ENCODE data around the gene NUCB1.

NUCB1 gene

GRCh38 chr19:48935864-48936263, 35.8 kb downstream of the NUCB1 start:
- no peak for DNase-seq (ENCODE audit: low read depth)

GRCh38 chr19:48938256-48938655, 38.1 kb downstream of the NUCB1 start:
- no peak for DNase-seq (ENCODE audit: low read depth)

DNA sequence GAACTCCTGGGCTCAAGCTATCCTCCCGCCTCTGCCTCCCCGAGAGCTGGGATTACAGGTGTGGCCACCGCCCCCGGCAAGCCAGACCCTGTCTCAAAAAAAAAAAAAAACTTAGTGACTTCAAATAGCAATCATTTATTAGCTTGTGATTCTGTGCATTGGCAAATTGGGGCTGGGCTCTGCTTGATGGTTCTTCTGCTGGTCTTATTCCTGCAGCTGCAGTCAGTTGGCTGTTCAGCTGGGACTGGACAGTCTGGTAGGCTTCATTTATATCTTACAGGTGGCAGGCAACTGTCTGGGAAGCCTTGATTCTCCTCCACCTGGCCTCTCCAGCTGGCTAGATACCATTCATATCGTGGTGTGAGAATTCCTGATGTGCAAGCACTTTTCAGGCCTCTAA, 40.8 kb downstream of the NUCB1 start:
- no peak for DNase-seq (ENCODE audit: low read depth)

DNA sequence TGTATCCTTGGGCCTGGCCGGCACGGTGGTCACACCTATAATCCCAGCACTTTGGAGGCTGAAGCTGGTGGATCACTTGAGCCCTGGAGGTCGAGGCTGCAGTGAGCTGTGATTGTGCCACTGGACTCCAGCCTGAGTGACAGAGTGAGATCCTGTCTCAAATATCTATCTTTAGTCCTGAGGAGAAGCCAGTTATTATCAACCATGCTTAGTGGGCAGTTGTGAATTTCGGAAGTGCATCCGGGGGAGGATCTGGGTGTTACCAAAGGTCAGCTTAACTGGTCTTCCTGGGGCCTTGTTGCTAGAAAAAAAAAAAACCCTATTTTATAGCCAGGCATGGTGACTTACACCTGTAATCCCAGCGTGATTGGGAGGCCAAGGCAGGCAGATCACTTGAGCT, 43.0 kb downstream of the NUCB1 start:
- DNase-seq (ENCODE audit: low read depth) = no peak

GRCh38 chr19:48945415-48945814, 45.3 kb downstream of the NUCB1 start:
- no peak for DNase-seq (ENCODE audit: low read depth)

DNA sequence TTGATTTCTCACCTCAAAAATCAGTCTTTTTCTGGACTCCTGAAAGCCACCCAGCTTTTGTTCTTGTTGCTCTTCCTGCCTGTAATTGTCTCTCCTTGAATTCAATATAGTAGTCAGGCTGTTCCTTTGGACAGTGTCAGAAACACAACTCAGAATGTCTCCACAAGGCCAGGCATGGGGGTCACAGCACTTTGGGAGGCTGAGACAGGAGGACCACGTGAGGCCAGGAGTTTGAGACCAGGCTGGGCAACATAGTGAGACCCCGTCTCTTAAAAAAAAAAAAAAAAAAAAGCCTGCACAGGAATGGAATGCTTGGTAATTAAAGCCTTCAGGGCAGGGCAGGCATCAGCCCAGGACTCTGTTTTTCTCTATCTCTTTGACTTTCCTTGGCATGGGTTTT, 45.7 kb downstream of the NUCB1 start:
- DNase-seq (ENCODE audit: low read depth) = no peak

DNA sequence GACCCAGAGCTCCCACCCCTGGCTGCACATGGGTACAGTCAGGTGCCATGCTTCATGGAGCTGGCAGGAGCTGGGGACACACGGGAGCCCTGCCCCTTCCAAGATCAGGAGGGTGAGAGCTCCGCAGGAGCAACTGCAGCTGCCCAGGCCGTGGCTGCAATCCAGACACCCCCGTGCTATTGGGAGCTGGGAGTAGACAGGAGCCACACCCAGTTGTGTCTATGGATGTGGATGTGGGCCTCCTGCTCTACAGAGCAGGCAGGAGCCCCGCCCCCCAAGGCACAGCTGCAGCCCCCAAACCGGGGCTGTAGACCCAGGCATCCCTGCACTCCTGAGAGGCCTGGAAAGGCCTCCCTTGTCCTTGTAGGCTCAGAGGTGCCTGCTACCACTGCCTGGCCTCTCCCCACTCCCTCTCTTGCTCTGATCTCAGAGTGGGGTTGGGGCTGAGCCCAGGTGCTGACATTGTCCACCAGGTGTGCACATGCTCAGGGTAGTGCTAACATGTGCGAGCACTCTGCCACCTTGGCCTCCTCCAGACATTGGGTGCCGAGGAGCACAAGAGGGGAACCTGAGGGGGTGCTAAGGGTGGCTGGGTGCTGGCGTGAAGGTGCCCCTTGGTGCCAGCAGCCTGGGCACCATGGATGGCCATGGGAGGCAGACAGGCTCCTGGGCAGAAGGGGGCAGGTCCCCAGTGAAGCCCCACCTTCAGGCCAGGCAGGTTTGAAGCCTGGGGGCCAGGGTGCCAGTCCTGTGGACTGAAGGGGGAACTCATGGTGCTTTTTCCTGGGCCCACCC, 46.5 kb downstream of the NUCB1 start:
- DNase-seq (ENCODE audit: low read depth) = no peak

DNA sequence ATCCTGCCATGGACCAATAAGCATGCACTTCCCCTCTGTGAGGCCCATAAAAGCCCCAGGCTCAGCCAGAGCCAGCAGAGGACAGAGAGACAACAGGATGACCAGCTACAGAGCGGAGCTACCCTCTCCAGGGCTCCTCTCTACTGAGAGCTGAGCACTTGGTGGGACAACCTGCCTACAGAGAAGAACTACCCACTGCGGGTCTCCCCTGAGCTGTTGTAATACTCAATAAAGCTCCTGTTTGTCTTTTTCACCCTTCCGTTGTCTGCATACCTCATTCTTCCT, 47.1 kb downstream of the NUCB1 start:
- DNase-seq (ENCODE audit: low read depth) = no peak

GRCh38 chr19:48950159-48950558, 50.0 kb downstream of the NUCB1 start:
- DNase-seq (ENCODE audit: low read depth) = no peak

- no peak for DNase-seq (ENCODE audit: low read depth)
Measured at GRCh38 chr19:48950830-48951519, 50.9 kb downstream of the NUCB1 start.

GRCh38 chr19:48953141-48953540, 53.0 kb downstream of the NUCB1 start:
- DNase-seq (ENCODE audit: low read depth) = no peak

- no peak for DNase-seq (ENCODE audit: low read depth)
Measured at GRCh38 chr19:48953990-48954594, 54.0 kb downstream of the NUCB1 start.

DNA sequence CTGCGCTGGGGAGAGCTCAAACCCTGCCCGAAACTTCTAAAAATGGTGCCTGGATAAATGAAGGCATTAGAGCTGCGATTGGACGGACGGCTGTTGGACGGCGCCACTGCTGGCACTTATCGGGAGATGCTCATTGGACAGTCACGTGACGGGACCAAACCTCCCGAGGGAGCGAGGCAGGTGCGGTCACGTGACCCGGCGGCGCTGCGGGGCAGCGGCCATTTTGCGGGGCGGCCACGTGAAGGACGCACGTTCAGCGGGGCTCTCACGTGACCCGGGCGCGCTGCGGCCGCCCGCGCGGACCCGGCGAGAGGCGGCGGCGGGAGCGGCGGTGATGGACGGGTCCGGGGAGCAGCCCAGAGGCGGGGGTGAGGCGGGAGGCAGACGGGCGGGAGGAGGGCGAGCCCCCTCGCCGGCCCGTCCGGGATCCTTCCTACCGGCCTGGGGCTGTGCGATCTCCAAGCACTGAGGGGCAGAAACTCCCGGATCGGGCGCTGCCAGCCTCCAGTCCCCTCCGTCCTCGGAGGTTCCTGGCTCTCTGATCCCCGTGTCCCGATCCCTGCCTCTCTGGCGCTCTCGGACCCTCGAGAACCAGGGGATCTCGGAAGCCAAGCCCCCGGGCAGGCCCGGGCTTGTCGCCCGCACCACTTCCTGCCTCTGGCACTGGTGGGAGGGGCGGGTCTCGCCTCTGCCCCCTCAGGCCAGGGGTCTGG, 54.6 kb downstream of the NUCB1 start, which contains the start of gene BAX:
BAX (plus strand) TSS at position 281 of the 713 bp plus-strand sequence; CDS start at position 335, 54 bp downstream.
- DNase-seq (ENCODE audit: low read depth) = peak; percentile 77

DNA sequence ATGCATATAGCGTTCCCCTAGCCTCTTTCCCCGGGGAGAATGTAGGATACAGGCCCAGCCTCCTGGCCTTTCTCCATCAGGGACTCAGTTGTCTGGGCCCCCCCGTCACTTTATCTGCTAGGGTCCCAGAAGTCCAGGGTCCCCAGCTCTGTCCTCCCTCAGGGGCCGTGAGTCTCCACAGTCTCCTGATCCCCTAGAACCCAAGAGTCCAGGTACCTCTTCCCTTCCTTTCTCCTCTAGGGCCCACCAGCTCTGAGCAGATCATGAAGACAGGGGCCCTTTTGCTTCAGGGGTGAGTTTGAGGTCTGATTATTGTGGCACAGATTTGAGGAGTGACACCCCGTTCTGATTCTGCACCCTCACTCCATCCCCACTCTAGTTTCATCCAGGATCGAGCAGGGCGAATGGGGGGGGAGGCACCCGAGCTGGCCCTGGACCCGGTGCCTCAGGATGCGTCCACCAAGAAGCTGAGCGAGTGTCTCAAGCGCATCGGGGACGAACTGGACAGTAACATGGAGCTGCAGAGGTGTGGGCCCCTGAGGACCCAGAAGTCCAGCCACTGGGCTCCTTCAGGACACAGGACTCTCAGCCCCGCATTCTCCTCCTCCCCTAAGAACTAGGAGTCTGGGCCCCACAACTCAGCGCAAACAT, 55.3 kb downstream of the NUCB1 start:
- DNase-seq (ENCODE audit: low read depth) = no peak

- no peak for DNase-seq (ENCODE audit: low read depth)
Measured at GRCh38 chr19:48958006-48958405, 57.9 kb downstream of the NUCB1 start.

- no peak for DNase-seq (ENCODE audit: low read depth)
Measured at GRCh38 chr19:48959341-48960239, 59.5 kb downstream of the NUCB1 start.

GRCh38 chr19:48961051-48961649, 61.0 kb downstream of the NUCB1 start:
- DNase-seq (ENCODE audit: low read depth) = no peak

DNA sequence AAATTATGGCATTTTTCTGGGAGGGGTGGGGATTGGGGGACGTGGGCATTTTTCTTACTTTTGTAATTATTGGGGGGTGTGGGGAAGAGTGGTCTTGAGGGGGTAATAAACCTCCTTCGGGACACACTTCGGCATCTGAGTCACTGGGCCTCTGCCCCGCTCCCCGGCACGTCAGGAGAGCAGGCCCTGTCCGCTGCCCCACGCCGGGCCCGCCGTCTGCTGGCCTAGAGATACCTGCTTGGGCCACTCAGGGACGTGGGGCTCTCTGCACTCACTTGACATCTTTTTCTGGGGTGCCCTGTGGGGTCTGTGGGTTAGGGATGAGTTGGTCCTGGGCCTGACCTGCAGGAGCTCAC, 61.5 kb downstream of the NUCB1 start:
- DNase-seq (ENCODE audit: low read depth) = no peak

DNA sequence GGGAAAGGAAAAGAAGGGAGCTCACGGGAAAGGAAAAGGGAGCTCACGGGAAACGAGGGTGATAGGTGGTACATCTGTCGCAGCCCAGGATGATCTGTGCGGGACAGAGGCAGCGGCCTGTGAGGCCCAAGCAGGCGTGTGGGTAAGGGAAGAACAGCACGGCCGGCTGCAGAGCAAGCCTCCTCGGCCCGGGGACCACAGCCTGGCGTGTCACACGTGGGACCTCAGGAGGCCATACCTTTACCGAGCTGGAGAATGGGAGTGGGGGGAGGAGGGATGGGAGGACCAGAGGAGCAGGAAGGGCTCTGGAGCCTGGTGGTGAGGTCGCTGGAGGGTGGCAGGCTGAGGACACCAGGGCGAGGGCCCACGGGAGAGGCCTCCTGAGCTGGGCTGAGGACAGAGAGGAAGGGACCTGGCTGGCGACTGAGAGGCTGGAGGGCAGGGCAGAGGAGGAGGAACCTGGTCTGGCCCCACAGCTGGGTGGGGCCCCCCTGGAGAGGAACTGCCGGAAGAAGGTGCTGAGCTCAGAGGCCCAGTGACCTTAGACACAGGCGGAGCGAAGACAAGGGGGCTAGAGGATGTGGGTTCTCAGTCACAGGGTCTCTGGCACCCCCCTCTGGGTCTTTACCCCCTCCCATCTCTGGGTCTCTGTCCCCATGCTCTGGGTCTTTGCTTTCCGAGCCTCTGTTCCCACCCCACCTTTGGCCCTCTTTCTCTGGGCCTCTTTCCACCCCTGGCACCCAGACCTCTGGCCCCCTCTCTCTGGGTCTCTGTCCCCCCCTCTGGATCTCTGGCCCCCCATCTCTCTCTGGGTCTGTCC, 62.1 kb downstream of the NUCB1 start:
- no peak for DNase-seq (ENCODE audit: low read depth)

DNA sequence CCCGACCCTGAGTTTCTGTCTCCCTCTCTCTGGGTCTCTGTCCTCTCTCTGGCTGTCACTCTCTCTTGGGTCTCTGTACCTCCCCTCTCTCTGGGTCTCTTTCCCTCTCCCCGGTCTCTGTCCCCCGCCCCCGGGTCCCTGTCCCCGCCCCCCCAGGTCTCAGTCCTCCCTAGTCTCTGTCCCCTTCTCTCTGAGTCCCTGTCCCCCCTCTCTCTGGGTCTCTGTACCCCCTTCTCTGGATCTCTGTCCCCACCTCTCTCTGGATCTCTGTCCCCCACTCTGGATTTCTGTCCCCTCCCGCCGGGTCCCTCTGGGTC, 62.7 kb downstream of the NUCB1 start:
- DNase-seq (ENCODE audit: low read depth) = no peak

Measured in non-pigmented ciliary epithelial cell (primary cell).